ENCODE data around the gene ST3GAL5.

Gene ST3GAL5

DNA sequence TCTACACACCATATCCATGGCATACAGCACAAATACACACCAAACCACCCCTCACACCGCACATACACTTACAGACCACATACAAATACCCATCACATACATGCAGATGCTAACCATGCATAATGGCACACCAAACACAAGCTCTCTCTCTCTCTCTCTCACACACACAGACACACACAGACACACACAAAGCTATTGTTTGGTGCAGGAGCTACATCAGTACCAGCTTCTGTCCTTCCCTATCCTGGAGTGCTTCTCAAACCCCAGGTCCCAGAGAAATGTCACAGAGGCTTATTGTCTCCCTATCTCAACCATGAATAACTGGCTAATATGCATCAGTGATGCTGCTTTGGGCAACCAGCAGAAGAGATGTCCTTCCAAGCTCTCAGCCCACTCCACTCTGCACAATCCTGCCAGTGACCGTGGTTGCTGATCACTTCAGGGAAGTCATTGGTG lies 36.5 kb upstream of the ST3GAL5 start:
- no peak for TF ChIP-seq CTCF (conservative IDR thresholded peaks at IDR 0.05; ENCODE audit: low read length)
- H3K4me3 ChIP-seq (ENCODE audit: low read length) = no peak overlapping the region
- no peak for DNase-seq (ENCODE audit: low read depth)

GRCh38 chr2:85924522-85924921 lies 35.7 kb upstream of the ST3GAL5 start:
- no peak overlapping the region for H3K4me3 ChIP-seq (ENCODE audit: low read length)
- peak; percentile 90 for DNase-seq (ENCODE audit: low read depth)
- TF ChIP-seq CTCF (conservative IDR thresholded peaks at IDR 0.05; ENCODE audit: low read length) = no peak

- H3K4me3 ChIP-seq (ENCODE audit: low read length) = no peak overlapping the region
- no peak for TF ChIP-seq CTCF (conservative IDR thresholded peaks at IDR 0.05; ENCODE audit: low read length)
- DNase-seq (ENCODE audit: low read depth) = no peak
Observed at GRCh38 chr2:85922199-85922598, 33.4 kb upstream of the ST3GAL5 start.

DNA sequence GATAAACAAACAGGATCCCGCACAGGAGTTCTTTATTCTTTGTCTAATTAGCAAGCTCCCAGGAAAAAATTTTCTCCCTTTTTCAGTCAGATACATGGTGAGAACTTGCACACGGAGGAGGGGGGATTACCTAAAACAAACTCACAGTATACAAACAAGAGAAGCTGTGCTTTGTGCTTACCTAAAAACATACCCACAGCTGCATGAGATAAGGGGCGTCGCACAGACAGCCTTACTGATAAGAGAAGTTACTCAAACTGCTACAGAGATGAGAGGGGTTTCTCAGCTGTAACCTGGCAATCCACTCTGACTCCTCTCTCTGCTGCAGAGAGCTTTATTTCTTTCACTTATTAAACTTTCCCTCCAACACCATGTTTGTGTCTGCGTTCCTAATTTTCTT lies 32.9 kb upstream of the ST3GAL5 start:
- no peak for TF ChIP-seq CTCF (conservative IDR thresholded peaks at IDR 0.05; ENCODE audit: low read length)
- no peak for DNase-seq (ENCODE audit: low read depth)
- H3K4me3 ChIP-seq (ENCODE audit: low read length) = no peak overlapping the region

DNA sequence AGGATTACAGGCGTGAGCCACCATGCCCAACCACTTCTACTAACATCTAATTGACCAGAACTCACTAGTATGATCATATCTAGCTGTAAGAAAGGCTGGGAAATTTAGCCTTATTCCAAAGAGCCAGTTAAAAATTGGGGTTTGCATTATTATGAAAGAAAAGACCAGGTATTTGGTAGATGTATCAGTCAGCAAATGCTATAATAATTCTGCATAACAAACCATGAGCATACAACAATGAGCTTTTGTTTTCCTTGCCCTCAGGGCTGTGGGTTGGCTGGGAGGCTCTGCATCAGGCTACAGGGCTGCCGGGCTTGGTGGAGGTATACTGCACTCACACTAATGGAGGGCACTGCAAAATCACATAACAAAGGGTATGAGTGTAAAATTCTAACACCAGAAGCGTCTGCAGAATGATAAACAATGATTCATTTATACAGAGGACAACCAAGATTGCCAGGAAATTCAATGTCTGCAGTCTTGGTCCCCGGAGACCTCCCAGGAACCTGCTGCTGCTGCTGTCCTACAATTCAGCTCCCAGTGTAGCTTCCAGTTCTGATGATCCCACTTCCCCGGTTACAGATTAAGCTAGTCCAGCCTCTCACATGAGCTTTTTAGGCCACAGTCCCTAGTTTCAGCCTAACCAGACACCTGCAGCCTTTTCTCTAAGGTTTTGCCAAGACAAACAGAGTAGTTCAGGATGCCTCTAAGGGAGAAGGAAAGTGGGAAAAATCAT lies 32.2 kb upstream of the ST3GAL5 start:
- peak; percentile 41 for DNase-seq (ENCODE audit: low read depth)
- H3K4me3 ChIP-seq (ENCODE audit: low read length) = no peak overlapping the region
- no peak for TF ChIP-seq CTCF (conservative IDR thresholded peaks at IDR 0.05; ENCODE audit: low read length)

DNA sequence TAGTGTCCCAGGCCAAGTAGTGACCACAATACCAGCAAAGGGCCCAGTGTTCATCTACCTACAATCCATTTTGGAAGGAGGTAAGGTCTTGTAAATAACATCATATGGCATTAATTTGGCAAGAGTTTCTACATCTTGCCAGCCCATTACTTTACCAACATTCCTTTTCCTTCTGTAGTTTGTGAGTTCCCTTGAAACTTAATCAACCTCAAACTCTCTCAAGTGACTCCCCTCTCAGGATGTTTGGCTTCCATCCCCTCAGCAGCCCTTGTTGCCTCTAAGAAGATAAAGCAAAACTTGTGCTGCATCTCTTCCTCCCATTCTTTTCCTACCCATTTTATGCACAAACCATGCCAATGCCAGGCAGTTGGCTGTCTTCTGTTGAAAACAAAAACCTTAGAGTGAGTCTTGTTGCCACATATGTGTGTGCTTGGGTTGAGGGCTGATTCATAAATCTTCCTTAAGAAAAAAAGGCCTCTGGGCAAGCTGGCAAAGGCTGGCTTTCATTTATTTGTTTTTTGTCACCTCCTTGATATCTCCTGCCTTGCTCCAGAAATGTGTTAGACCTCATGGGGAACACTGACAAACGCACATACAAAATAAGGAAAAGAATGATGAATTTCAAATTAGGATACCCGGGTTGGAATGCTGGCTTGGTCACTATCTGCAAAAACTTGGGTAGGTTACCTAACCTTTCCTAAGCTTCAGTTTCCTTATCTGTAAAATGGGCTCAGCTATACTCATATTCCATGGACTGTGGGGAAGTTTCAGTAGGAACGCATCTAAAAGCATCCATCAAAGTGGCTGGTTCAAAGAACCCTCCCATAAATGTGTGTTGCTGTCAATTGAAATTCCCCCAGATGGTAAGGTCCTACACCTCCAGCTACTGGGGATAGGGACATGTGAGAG lies 29.4 kb upstream of the ST3GAL5 start:
- no peak overlapping the region for H3K4me3 ChIP-seq (ENCODE audit: low read length)
- DNase-seq (ENCODE audit: low read depth) = peak; percentile 46
- TF ChIP-seq CTCF (conservative IDR thresholded peaks at IDR 0.05; ENCODE audit: low read length) = no peak

Measured in AG10803 (cell line).